ENCODE results near the gene CASZ1.

CASZ1 gene

GRCh38 chr1:10703702-10704101 lies 92.7 kb downstream of the CASZ1 start:
- DNase-seq = no peak

- DNase-seq = no peak
These were observed 95.3 kb downstream of the CASZ1 start for GRCh38 chr1:10701145-10701544.

- no peak for DNase-seq
These were observed 97.0 kb downstream of the CASZ1 start for GRCh38 chr1:10699470-10699835.

GRCh38 chr1:10698726-10699469 lies 97.5 kb downstream of the CASZ1 start:
- DNase-seq = no peak

- DNase-seq = no peak
These were observed 98.8 kb downstream of the CASZ1 start for GRCh38 chr1:10697621-10698160.

- DNase-seq = peak; percentile 45
These were observed 99.5 kb downstream of the CASZ1 start for GRCh38 chr1:10696977-10697376.

GRCh38 chr1:10694633-10695627 lies 101.5 kb downstream of the CASZ1 start:
- peak; percentile 76 for DNase-seq

GRCh38 chr1:10694274-10694632 lies 102.2 kb downstream of the CASZ1 start:
- peak; percentile 54 for DNase-seq

GRCh38 chr1:10693497-10694273 lies 102.8 kb downstream of the CASZ1 start:
- peak; percentile 38 for DNase-seq

- DNase-seq = no peak
These were observed 103.3 kb downstream of the CASZ1 start for GRCh38 chr1:10693152-10693496.

- peak; percentile 66 for DNase-seq
These were observed 103.9 kb downstream of the CASZ1 start for GRCh38 chr1:10692401-10693021.

- no peak for DNase-seq
These were observed 104.7 kb downstream of the CASZ1 start for GRCh38 chr1:10691740-10692125.

GRCh38 chr1:10691075-10691739 lies 105.2 kb downstream of the CASZ1 start:
- DNase-seq = no peak

- no peak for DNase-seq
These were observed 106.0 kb downstream of the CASZ1 start for GRCh38 chr1:10690484-10690883.

GRCh38 chr1:10688409-10688786 lies 108.0 kb downstream of the CASZ1 start:
- no peak for DNase-seq

- DNase-seq = no peak
These were observed 108.6 kb downstream of the CASZ1 start for GRCh38 chr1:10687782-10688408.

- DNase-seq = no peak
These were observed 109.2 kb downstream of the CASZ1 start for GRCh38 chr1:10687251-10687651.

GRCh38 chr1:10686404-10687040 lies 109.9 kb downstream of the CASZ1 start:
- no peak for DNase-seq

- DNase-seq = no peak
These were observed 110.5 kb downstream of the CASZ1 start for GRCh38 chr1:10685808-10686403.

GRCh38 chr1:10685196-10685807 lies 111.1 kb downstream of the CASZ1 start:
- DNase-seq = no peak

All from stimulated activated CD4-positive, alpha-beta T cell treated with anti-CD3 and anti-CD28 coated beads, Interleukin-4, amount 100 ng/mL, for 24 hours (primary cell).